Gastroesophageal sphincter (tissue), 4 donors: ENCODE data around the gene PPARA. TPM values are rescaled to one million over a fixed set of nuclear protein-coding genes. Genes with fewer than 3 reads are reported as not detected.

Source experiments
- ATAC-seq: fragments of 150-250 bp; one replicate; pipeline ENCODE4 v1.9.1; 2016; ENCODE audit warnings: mild to moderate bottlenecking, moderate library complexity
- H3K27ac ChIP-seq, 4 donors: fragments of 200-600 bp; sonication (generic) in 3 of 4; 1 replicate in 3 of 4; 2 replicates in 1 of 4; pipeline ENCODE4 v1.5.1; 2016 to 2019
- H3K27me3 ChIP-seq: fragments of 200-600 bp; sonication (generic); one replicate; pipeline ENCODE4 v1.5.1; 2019
- H3K36me3 ChIP-seq, 2 donors: fragments of 200-600 bp; sonication (generic); one replicate each; pipeline ENCODE4 v1.5.1; 2019; ENCODE audit warnings: control low read depth in 1 of 2
- H3K4me1 ChIP-seq, 3 donors: fragments of 200-600 bp; sonication (generic); 1 replicate in 2 of 3; 2 replicates in 1 of 3; pipeline ENCODE4 v1.5.1; 2016 to 2019; ENCODE audit warnings: control low read depth in 2 of 3
- H3K4me3 ChIP-seq, 2 donors: fragments of 200-600 bp; sonication (generic); one replicate each; pipeline ENCODE4 v1.5.1; 2019; ENCODE audit warnings: mild to moderate bottlenecking in 1 of 2, moderate library complexity in 1 of 2
- H3K9me3 ChIP-seq, 3 donors: fragments of 200-600 bp; sonication (generic); one replicate each; pipeline ENCODE4 v1.5.1; 2017 to 2019; ENCODE audit warnings: control low read depth in 2 of 3
- CTCF ChIP-seq, 4 experiments: fragments of 200-600 bp in 2 of 4; fragments of 450-650 bp in 2 of 4; sonication (generic) in 1 of 4; IDR thresholded peaks; one replicate each; pipeline ENCODE4 v1.5.1; 2017 to 2019; ENCODE audit warnings: antibody characterized with exemption in 4 of 4, mild to moderate bottlenecking in 2 of 4, moderate library complexity in 2 of 4
- EP300 ChIP-seq: sonication (generic); formaldehyde crosslinking; IDR thresholded peaks from one replicate; pipeline ENCODE4 v1.6.1; 2017; ENCODE audit warnings: antibody characterized with exemption, mild to moderate bottlenecking
- POLR2A ChIP-seq, 2 donors: fragments of 450-650 bp; IDR thresholded peaks; one replicate each; pipeline ENCODE4 v1.6.1; 2017; ENCODE audit warnings: antibody characterized with exemption in 2 of 2, mild to moderate bottlenecking in 2 of 2, moderate library complexity in 1 of 2
- POLR2AphosphoS5 ChIP-seq: sonication (generic); formaldehyde crosslinking; IDR thresholded peaks from one replicate; pipeline ENCODE4 v1.6.1; 2017; ENCODE audit warnings: antibody characterized with exemption
- WGBS, 2 donors: methylation state at CpG; one replicate each; pipeline ENCODE4 v1.1.5; 2018; ENCODE audit warnings: low coverage in 1 of 2; 5-methylcytosine and 5-hydroxymethylcytosine counted together
- total RNA-seq, 4 donors: library from RNA; depleted of rRNA; stranded (reverse); fragments of >200 nt; gene quantifications; one replicate each; pipeline ENCODE4 v1.1.0, GENCODE V29; 2016

The PPARA gene
- 10 to 100 TPM; 19.5 to 28.5 (median 26.9) TPM for total RNA-seq

- Histone ChIP-seq H3K9me3 (no peaks in the 10 kb centered on the region), H3K4me3 (peak within 1 kb of the TSS; percentile 87 to 97), H3K27me3 (no peaks in the 10 kb centered on the region), H3K27ac (peak within 1 kb of the TSS; percentile 80 to 97 (median 85)), H3K4me1 (peaks cover 0 to 45% (median 21%) of the 10 kb centered on the region in 3 donors), H3K36me3 (peaks cover 0 to 19% of the 10 kb centered on the region in 2 donors)
- TF ChIP-seq POLR2AphosphoS5, result peak; percentile 20
- TF ChIP-seq POLR2A (IDR thresholded peaks at IDR 0.05), result peak; percentile 49 to 60
- TF ChIP-seq CTCF (IDR thresholded peaks at IDR 0.05), result no peak
- no peak for TF ChIP-seq EP300
- 0% methylated on average over 5 of the region's 98 CpGs; no CpG with 5 or more reads in 1 of the 2 donors for WGBS, 2 donors
- peak; percentile 94 for ATAC-seq
These were observed at the start of gene PPARA for GRCh38 chr22:46150034-46150654. TSS of gene PPARA (plus strand) at chr22:46150526. CDS start at chr22:46198384, 47,858 bp downstream.

GRCh38 chr22:46102159-46102558 lies 48.2 kb upstream of the PPARA start:
- Histone ChIP-seq H3K4me1 (peaks cover 6 to 100% (median 58%) of the 10 kb centered on the region in 3 donors), H3K27ac (peak overlapping the region in 3 of 4 donors; percentile 80 to 97 (median 87)), H3K27me3 (no peaks in the 10 kb centered on the region), H3K9me3 (no peaks in the 10 kb centered on the region), H3K4me3 (no peak overlapping the region), H3K36me3 (peaks cover 0 to 97% of the 10 kb centered on the region in 2 donors)
- no peak for ATAC-seq
- no CpG with 5 or more reads among the region's 11 CpGs for WGBS, 2 donors
- TF ChIP-seq EP300, result no peak
- no peak for TF ChIP-seq CTCF (IDR thresholded peaks at IDR 0.05)
- TF ChIP-seq POLR2AphosphoS5, result no peak
- no peak for TF ChIP-seq POLR2A (IDR thresholded peaks at IDR 0.05)

GRCh38 chr22:46102752-46103151 lies 47.6 kb upstream of the PPARA start:
- ATAC-seq, result no peak
- Histone ChIP-seq H3K9me3 (no peaks in the 10 kb centered on the region), H3K27me3 (no peaks in the 10 kb centered on the region), H3K4me1 (peaks cover 11 to 100% (median 60%) of the 10 kb centered on the region in 3 donors), H3K4me3 (no peak overlapping the region), H3K27ac (peak overlapping the region in 3 of 4 donors; percentile 80 to 97 (median 87)), H3K36me3 (peaks cover 0 to 97% of the 10 kb centered on the region in 2 donors)
- TF ChIP-seq CTCF (IDR thresholded peaks at IDR 0.05), result no peak
- TF ChIP-seq POLR2A (IDR thresholded peaks at IDR 0.05), result no peak
- no peak for TF ChIP-seq POLR2AphosphoS5
- no peak for TF ChIP-seq EP300
- 48% methylated on average over 5 of the region's 13 CpGs; no CpG with 5 or more reads in 1 of the 2 donors for WGBS, 2 donors

- peaks cover 0 to 97% of the 10 kb centered on the region in 2 donors for H3K36me3 ChIP-seq
- TF ChIP-seq POLR2A (IDR thresholded peaks at IDR 0.05), result no peak
- H3K4me1 ChIP-seq, result peaks cover 12 to 100% (median 60%) of the 10 kb centered on the region in 3 donors
- no peak for ATAC-seq
- H3K27ac ChIP-seq, result peak overlapping the region in 3 of 4 donors; percentile 80 to 97 (median 87)
- no peaks in the 10 kb centered on the region for H3K9me3 ChIP-seq
- WGBS, 2 donors, result 60% methylated on average over 1 of the region's 13 CpGs; no CpG with 5 or more reads in 1 of the 2 donors
- H3K27me3 ChIP-seq, result no peaks in the 10 kb centered on the region
- H3K4me3 ChIP-seq, result no peak overlapping the region
These were observed 47.1 kb upstream of the PPARA start for GRCh38 chr22:46103181-46103580.

GRCh38 chr22:46103664-46104063 lies 46.7 kb upstream of the PPARA start:
- Histone ChIP-seq H3K27ac (peak overlapping the region in 3 of 4 donors; percentile 80 to 97 (median 87)), H3K9me3 (no peaks in the 10 kb centered on the region), H3K27me3 (no peaks in the 10 kb centered on the region), H3K4me3 (no peak overlapping the region), H3K4me1 (peaks cover 12 to 100% (median 60%) of the 10 kb centered on the region in 3 donors), H3K36me3 (peaks cover 0 to 97% of the 10 kb centered on the region in 2 donors)
- TF ChIP-seq EP300 (no peak), POLR2AphosphoS5 (no peak), CTCF (IDR thresholded peaks at IDR 0.05) (no peak), POLR2A (IDR thresholded peaks at IDR 0.05) (no peak)
- ATAC-seq, result no peak
- WGBS, 2 donors, result no CpG with 5 or more reads among the region's 19 CpGs
